HepG2 (cell line): ENCODE data around the gene RHOBTB3. TPM values are rescaled to one million over a fixed set of nuclear protein-coding genes. Genes with fewer than 3 reads are reported as not detected.
A peak's percentile ranks its signal among the peaks of the same experiment; 100 is the strongest.

Experiments
- ARNT ChIP-seq: fragments of 450-650 bp; IDR thresholded peaks from 2 replicates; pipeline ENCODE4 v1.6.1; 2017
- BCL6 ChIP-seq: IDR thresholded peaks from 2 replicates; pipeline ENCODE4 v1.6.1; 2016; ENCODE audit warnings: missing genetic modification reagents, missing compliant biosample characterization
- KLF16 ChIP-seq, 2 experiments: sonication (generic) in 1 of 2; formaldehyde crosslinking in 1 of 2; IDR thresholded peaks; 2 replicates each; pipeline versions ENCODE4 v1.6.1 to v1.8.0; 2016 to 2023; ENCODE audit warnings: missing genetic modification reagents in 2 of 2, missing compliant biosample characterization in 1 of 2
- KLF6 ChIP-seq: IDR thresholded peaks from 2 replicates; pipeline ENCODE4 v1.8.0; 2016; ENCODE audit warnings: missing biosample characterization, missing genetic modification reagents
- NFE2L1 ChIP-seq: sonication (generic); formaldehyde crosslinking; IDR thresholded peaks from 2 replicates; pipeline ENCODE4 v1.4.0; 2020; ENCODE audit warnings: missing genetic modification reagents, mild to moderate bottlenecking, borderline replicate concordance
- NONO ChIP-seq, 2 experiments: fragments of 450-650 bp in 1 of 2; sonication (generic) in 1 of 2; formaldehyde crosslinking in 1 of 2; IDR thresholded peaks in 1 of 2; conservative IDR thresholded peaks in 1 of 2; 2 replicates each; pipeline versions ENCODE4 v1.6.1 to v1.8.0; 2017 to 2022; ENCODE audit warnings: mild to moderate bottlenecking in 1 of 2, missing genetic modification reagents in 1 of 2, moderate library complexity in 1 of 2
- PBX2 ChIP-seq: IDR thresholded peaks from 2 replicates; pipeline ENCODE4 v1.6.1; 2016; ENCODE audit warnings: control low read depth
- SUZ12 ChIP-seq: fragments of 150-350 bp; IDR thresholded peaks from 2 replicates; pipeline ENCODE4 v1.6.1; 2014; ENCODE audit warnings: low read depth, low read length
- TEAD3 ChIP-seq: optimal IDR thresholded peaks from 2 replicates; pipeline ENCODE3; 2016; ENCODE audit warnings: borderline replicate concordance
- THYN1 ChIP-seq: sonication (generic); formaldehyde crosslinking; IDR thresholded peaks from 2 replicates; pipeline ENCODE4 v1.8.1; 2023; ENCODE audit warnings: low read depth, mild to moderate bottlenecking, moderate library complexity, missing genetic modification reagents, borderline replicate concordance
- XBP1 ChIP-seq: sonication (generic); formaldehyde crosslinking; IDR thresholded peaks from 2 replicates; pipeline ENCODE4 v1.5.0; 2020; ENCODE audit warnings: missing genetic modification reagents
- ZNF274 ChIP-seq: sonication (generic); formaldehyde crosslinking; IDR thresholded peaks from 2 replicates; pipeline ENCODE4 v1.5.1; 2020; ENCODE audit warnings: mild to moderate bottlenecking, missing genetic modification reagents
- ZNF33B ChIP-seq: sonication (generic); formaldehyde crosslinking; IDR thresholded peaks from 2 replicates; pipeline ENCODE4 v1.5.1; 2020; ENCODE audit warnings: mild to moderate bottlenecking, missing genetic modification reagents
- ZNF367 ChIP-seq: sonication (generic); formaldehyde crosslinking; IDR thresholded peaks from 2 replicates; pipeline ENCODE4 v1.4.0; 2020; ENCODE audit warnings: missing genetic modification reagents, borderline replicate concordance
- ZNF570 ChIP-seq: sonication (generic); formaldehyde crosslinking; IDR thresholded peaks from 2 replicates; pipeline ENCODE4 v1.4.0; 2020; ENCODE audit warnings: mild to moderate bottlenecking, missing genetic modification reagents, borderline replicate concordance
- ZNF598 ChIP-seq: sonication (generic); formaldehyde crosslinking; IDR thresholded peaks from 2 replicates; pipeline ENCODE4 v1.5.1; 2020; ENCODE audit warnings: mild to moderate bottlenecking, missing genetic modification reagents, borderline replicate concordance
- ZNF792 ChIP-seq: IDR thresholded peaks from 2 replicates; pipeline ENCODE4 v1.6.1; 2016
- ZNF878 ChIP-seq: sonication (generic); formaldehyde crosslinking; IDR thresholded peaks from 2 replicates; pipeline ENCODE4 v1.8.1; 2023; ENCODE audit warnings: mild to moderate bottlenecking, missing genetic modification reagents, moderate library complexity
- ZNF879 ChIP-seq: sonication (generic); formaldehyde crosslinking; IDR thresholded peaks from 2 replicates; pipeline ENCODE4 v1.8.1; 2023; ENCODE audit warnings: missing genetic modification reagents
- ZSCAN31 ChIP-seq: sonication (generic); formaldehyde crosslinking; IDR thresholded peaks from 2 replicates; pipeline ENCODE4 v1.5.0; 2020; ENCODE audit warnings: low read depth, mild to moderate bottlenecking, missing genetic modification reagents
- polyA plus RNA-seq, 8 experiments: library from polyadenylated mRNA; depleted of rRNA in 3 of 8; stranded (reverse) in 7 of 8; unstranded in 1 of 8; fragments of >200 nt; fragmentation: Illumina TruSeq in 4 of 8; extraction: Trizol in 4 of 8; gene quantifications; 2 replicates each; pipeline versions ENCODE4 v1.2.1 to v1.2.3, GENCODE V29; 2011 to 2016; ENCODE audit warnings: low read depth in 4 of 8, missing spikeins in 1 of 8, mixed read lengths in 1 of 8; ENCODE audit not compliant: insufficient read depth in 1 of 8
- total RNA-seq, 5 experiments: library from RNA; depleted of rRNA; stranded (reverse); fragments of >200 nt; fragmentation: Illumina TruSeq; extraction: Trizol; gene quantifications; 2 replicates each; pipeline ENCODE4 v1.2.3, GENCODE V29; 2016; ENCODE audit warnings: low read depth in 1 of 5
- TF ChIP-seq, protein P1 (sequence below): sonication (generic); formaldehyde crosslinking; IDR thresholded peaks from 2 replicates; pipeline ENCODE4 v1.5.0; 2020; ENCODE audit warnings: mild to moderate bottlenecking, missing genetic modification reagents
- TF ChIP-seq, protein P2 (sequence below): sonication (generic); formaldehyde crosslinking; IDR thresholded peaks from 2 replicates; pipeline ENCODE4 v1.5.1; 2020; ENCODE audit warnings: missing genetic modification reagents, mild to moderate bottlenecking, borderline replicate concordance
- TF ChIP-seq, protein P3 (sequence below): sonication (generic); formaldehyde crosslinking; conservative IDR thresholded peaks from 2 replicates; pipeline ENCODE4 v1.4.0; 2020; ENCODE audit warnings: missing genetic modification reagents
- TF ChIP-seq, protein P4 (sequence below): sonication (generic); formaldehyde crosslinking; IDR thresholded peaks from 2 replicates; pipeline ENCODE4 v1.4.0; 2020; ENCODE audit warnings: missing genetic modification reagents

RHOBTB3 gene
- total and polyA plus RNA-seq, 2 of the 13 experiments (the other 11 are each of a cell fraction or from before 2014, with no cell fraction given): 31.6 to 35.4 TPM

DNA sequence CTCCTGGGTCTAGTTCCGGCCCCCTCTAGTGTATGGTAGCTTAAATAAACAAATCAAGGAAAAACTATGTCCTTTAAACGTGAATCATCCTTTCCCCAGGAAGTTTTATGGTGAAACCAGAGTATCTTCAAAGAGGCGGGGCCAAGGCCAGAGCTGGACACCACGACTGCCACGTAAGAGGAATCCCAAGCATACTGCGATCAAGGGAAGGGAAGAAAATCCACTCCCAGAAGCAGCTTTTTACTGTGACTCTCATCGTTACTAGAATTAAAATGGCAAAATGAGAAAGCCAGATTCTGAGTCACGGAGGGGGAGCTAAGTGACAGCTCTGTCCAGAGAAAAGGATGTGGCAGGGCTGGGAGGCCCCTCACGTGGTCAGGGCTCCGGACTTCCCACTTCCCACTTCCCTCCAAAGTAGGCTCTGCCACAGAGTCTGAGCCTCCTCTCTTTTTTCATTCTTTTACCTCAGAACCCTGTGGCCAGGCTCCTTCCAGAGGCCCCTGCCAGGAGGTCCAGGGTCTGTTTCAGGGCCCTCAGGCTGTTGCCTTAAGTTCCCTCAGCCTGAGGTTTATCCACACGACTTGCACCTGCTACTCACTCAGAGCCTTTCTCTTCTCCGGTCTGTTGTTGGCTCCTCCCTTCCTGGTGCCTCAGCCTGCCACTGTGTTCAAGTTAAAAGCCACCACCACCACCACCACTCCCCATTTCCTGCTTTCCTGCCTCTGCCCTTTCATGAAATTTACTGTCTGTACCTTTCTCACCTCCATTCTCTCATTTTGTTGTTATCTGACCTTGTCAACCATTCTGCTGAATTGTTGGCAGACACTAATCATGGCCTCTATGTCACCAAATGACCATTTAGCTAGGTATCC is 92.8 kb downstream of the RHOBTB3 start (continued):
- 0 out of 2 replicates have a peak, but pooled peaks have one; percentile 88 for TF ChIP-seq THYN1 (CRISPR knock-in tag)
- TF ChIP-seq KLF16 (CRISPR knock-in tag; IDR thresholded peaks at IDR 0.05): peak in 1 of 2 experiments; percentile 69; a peak in 1 of 4 replicates
- TF ChIP-seq, protein P1, sequence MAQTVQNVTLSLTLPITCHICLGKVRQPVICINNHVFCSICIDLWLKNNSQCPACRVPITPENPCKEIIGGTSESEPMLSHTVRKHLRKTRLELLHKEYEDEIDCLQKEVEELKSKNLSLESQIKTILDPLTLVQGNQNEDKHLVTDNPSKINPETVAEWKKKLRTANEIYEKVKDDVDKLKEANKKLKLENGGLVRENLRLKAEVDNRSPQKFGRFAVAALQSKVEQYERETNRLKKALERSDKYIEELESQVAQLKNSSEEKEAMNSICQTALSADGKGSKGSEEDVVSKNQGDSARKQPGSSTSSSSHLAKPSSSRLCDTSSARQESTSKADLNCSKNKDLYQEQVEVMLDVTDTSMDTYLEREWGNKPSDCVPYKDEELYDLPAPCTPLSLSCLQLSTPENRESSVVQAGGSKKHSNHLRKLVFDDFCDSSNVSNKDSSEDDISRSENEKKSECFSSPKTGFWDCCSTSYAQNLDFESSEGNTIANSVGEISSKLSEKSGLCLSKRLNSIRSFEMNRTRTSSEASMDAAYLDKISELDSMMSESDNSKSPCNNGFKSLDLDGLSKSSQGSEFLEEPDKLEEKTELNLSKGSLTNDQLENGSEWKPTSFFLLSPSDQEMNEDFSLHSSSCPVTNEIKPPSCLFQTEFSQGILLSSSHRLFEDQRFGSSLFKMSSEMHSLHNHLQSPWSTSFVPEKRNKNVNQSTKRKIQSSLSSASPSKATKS: no peak
- TF ChIP-seq ZNF274 (CRISPR knock-in tag): no peak
- TF ChIP-seq TEAD3 (CRISPR knock-in tag): no peak
- no peak for TF ChIP-seq ZNF598 (CRISPR knock-in tag)
- no peak for TF ChIP-seq ZNF879 (CRISPR knock-in tag)
- TF ChIP-seq, protein P2, sequence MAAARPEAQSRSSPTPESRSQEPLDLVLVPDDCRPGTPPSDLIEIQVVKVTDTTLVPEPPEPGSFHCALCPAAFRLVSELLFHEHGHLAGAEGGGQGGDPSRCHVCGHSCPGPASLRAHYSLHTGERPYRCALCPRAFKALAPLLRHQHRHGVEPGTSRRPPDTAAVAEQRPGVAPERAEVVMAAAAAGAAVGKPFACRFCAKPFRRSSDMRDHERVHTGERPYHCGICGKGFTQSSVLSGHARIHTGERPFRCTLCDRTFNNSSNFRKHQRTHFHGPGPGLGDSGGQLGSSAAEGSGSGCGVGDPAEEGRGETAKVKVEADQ (CRISPR knock-in tag): no peak
- TF ChIP-seq ARNT: no peak
- no peak for TF ChIP-seq NFE2L1 (CRISPR knock-in tag)
- TF ChIP-seq ZSCAN31 (CRISPR knock-in tag): no peak
- TF ChIP-seq, protein P3, sequence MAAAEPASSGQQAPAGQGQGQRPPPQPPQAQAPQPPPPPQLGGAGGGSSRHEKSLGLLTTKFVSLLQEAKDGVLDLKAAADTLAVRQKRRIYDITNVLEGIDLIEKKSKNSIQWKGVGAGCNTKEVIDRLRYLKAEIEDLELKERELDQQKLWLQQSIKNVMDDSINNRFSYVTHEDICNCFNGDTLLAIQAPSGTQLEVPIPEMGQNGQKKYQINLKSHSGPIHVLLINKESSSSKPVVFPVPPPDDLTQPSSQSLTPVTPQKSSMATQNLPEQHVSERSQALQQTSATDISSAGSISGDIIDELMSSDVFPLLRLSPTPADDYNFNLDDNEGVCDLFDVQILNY (CRISPR knock-in tag): no peak
- no peak for TF ChIP-seq SUZ12
- no peak for TF ChIP-seq ZNF878 (CRISPR knock-in tag)
- TF ChIP-seq, protein P4, sequence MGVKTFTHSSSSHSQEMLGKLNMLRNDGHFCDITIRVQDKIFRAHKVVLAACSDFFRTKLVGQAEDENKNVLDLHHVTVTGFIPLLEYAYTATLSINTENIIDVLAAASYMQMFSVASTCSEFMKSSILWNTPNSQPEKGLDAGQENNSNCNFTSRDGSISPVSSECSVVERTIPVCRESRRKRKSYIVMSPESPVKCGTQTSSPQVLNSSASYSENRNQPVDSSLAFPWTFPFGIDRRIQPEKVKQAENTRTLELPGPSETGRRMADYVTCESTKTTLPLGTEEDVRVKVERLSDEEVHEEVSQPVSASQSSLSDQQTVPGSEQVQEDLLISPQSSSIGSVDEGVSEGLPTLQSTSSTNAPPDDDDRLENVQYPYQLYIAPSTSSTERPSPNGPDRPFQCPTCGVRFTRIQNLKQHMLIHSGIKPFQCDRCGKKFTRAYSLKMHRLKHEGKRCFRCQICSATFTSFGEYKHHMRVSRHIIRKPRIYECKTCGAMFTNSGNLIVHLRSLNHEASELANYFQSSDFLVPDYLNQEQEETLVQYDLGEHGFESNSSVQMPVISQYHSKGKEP (CRISPR knock-in tag): no peak
- peak; percentile 78; the same call in 1 of the 2 replicates for TF ChIP-seq XBP1 (CRISPR knock-in tag)
- no peak; the same call in 1 of the 2 replicates for TF ChIP-seq KLF6 (CRISPR knock-in tag)
- no peak for TF ChIP-seq ZNF570 (CRISPR knock-in tag)
- TF ChIP-seq ZNF792 (CRISPR knock-in tag): no peak
- TF ChIP-seq NONO (IDR thresholded peaks at IDR 0.05): no peak
- no peak for TF ChIP-seq NONO (CRISPR knock-in tag; conservative IDR thresholded peaks at IDR 0.05)
- TF ChIP-seq ZNF33B (CRISPR knock-in tag): no peak
- 0 out of 2 replicates have a peak, but pooled peaks have one; percentile 26 for TF ChIP-seq BCL6 (CRISPR knock-in tag)
- TF ChIP-seq PBX2 (CRISPR knock-in tag): no peak
- TF ChIP-seq ZNF367 (CRISPR knock-in tag): no peak
